MCF 10A (cell line): ENCODE measurements around the gene TSPAN15. TPM values are rescaled to one million over a fixed set of nuclear protein-coding genes. Genes with fewer than 3 reads are reported as not detected.

Experiments used
- BruUV-seq: library from RNA; stranded (reverse); fragments of 400-500 nt; replicated peaks from 2 replicates; lab custom pipeline; 2021; lab: Mats Ljungman, UMichigan
- CTCF ChIA-PET: fragments of 300-600 bp; sonication (Branson Sonifier 250); formaldehyde crosslinking; extraction: SDS; loops from one replicate; lab custom pipeline; 2021; ENCODE audit warnings: antibody characterized with exemption, inconsistent platforms; lab: Yijun Ruan, JAX
- POLR2A ChIA-PET: fragments of 300-600, 350-650 bp; sonication (Branson Sonifier 250); formaldehyde crosslinking; extraction: SDS; loops from one replicate; lab custom pipeline; 2020; ENCODE audit warnings: antibody characterized with exemption, inconsistent platforms; lab: Yijun Ruan, JAX
- DNase-seq: peaks from one replicate; pipeline ENCODE4 v3.0.0-alpha.2; 2018; ENCODE audit not compliant: unreplicated experiment
- H3K27ac Mint-ChIP-seq: one replicate; pipeline ENCODE4 v1.8.0; 2022; ENCODE audit warnings: mild to moderate bottlenecking, low read depth, mixed read lengths; ENCODE audit not compliant: unreplicated experiment
- H3K27me3 Mint-ChIP-seq: one replicate; pipeline ENCODE4 v1.8.0; 2022; ENCODE audit warnings: mixed read lengths; ENCODE audit not compliant: insufficient read depth, unreplicated experiment
- H3K36me3 Mint-ChIP-seq: one replicate; pipeline ENCODE4 v1.8.0; 2022; ENCODE audit warnings: mild to moderate bottlenecking, moderate library complexity, mixed read lengths; ENCODE audit not compliant: insufficient read depth, unreplicated experiment
- H3K4me1 Mint-ChIP-seq: one replicate; pipeline ENCODE4 v1.8.0; 2022; ENCODE audit warnings: mixed read lengths; ENCODE audit not compliant: insufficient read depth, unreplicated experiment
- H3K4me3 Mint-ChIP-seq: one replicate; pipeline ENCODE4 v1.8.0; 2022; ENCODE audit warnings: mild to moderate bottlenecking, moderate library complexity, mixed read lengths; ENCODE audit not compliant: unreplicated experiment
- H3K9me3 Mint-ChIP-seq: one replicate; pipeline ENCODE4 v1.8.0; 2022; ENCODE audit warnings: mixed read lengths; ENCODE audit not compliant: unreplicated experiment
- CTCF ChIP-seq: fragments of 200-600 bp; IDR thresholded peaks from one replicate; pipeline ENCODE4 v1.8.0; 2022; ENCODE audit warnings: antibody characterized with exemption, mild to moderate bottlenecking; ENCODE audit not compliant: unreplicated experiment
- intact Hi-C: fragments of 100-400 bp; cut with micrococcal nuclease; formaldehyde crosslinking; loops from 2 replicates; pipeline ENCODE4 v1.14.1; 2022
- total RNA-seq: library from RNA; stranded (reverse); gene quantifications from 2 replicates; pipeline ENCODE4 v1.2.3, GENCODE V29; 2022

The TSPAN15 gene
- total RNA-seq, 1 experiment from 2014 or later, result 0.54 TPM

DNA sequence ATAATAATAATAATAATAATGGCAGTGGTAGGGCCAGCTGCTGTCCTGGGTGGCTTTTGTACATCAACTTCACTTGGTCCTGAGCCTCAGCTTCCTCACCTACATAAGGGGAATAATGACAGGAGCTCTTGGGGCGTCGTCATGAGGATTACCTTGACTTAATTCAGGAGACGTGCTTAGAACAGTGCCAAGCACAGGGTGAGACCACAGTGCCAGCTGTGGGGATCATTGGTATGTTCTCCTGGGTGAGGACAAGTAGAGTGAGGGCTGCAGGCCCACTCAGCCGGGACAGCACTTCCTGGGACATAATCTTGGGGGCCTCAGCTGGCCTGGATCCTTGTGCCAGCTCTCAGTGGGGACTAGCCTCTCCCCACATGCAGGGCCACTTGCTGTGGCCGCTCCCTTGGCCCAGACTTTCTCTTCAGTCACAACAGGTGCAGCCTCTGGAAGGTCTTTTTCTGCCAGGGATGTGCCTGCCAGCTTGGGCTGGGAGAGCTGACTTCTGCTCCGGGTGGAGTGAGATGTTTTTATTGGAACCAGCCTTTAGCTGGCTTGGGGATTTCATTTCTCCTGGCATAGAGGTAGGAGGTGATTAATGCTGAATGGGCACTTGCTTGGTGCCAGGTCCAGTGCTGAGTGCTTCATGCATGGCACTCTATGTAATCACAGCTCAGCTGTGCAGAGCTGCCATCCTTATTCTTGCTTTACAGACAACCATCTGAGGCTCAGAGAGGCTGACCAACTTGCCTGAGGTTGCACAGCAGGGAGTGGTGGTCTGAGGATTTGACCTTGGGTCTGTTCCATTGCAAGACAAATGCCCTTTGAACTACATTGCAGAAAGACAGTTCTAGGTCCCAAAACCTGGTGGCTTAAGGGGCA lies 45.3 kb downstream of the TSPAN15 start:
- no peak for TF ChIP-seq CTCF
- Mint-ChIP-seq H3K27ac (no peak overlapping the region), H3K4me1 (peaks cover 8% of the 10 kb centered on the region), H3K27me3 (no peaks in the 10 kb centered on the region), H3K9me3 (no peaks in the 10 kb centered on the region), H3K36me3 (no peaks in the 10 kb centered on the region), H3K4me3 (no peak overlapping the region)
- ChIA-PET CTCF (interaction anchor here (0.6 to 0.8 kb wide), 2 partner anchors 69 to 144 kb away, joined by 3 read pairs; no protein-coding TSS in a partner anchor), POLR2A (interaction anchor here (0.5 to 1.2 kb wide), 4 partner anchors 9 to 144 kb away, joined by 3 to 5 read pairs (median 4); no protein-coding TSS in a partner anchor)
- BruUV-seq, result no TSS peak
- intact Hi-C loops, result no loop called here
- no peak for DNase-seq

GRCh38 chr10:69497231-69497561 lies 45.9 kb downstream of the TSPAN15 start:
- no peak for TF ChIP-seq CTCF
- no peaks in the 10 kb centered on the region for H3K9me3 Mint-ChIP-seq
- ChIA-PET POLR2A (interaction anchor here (0.5 to 1.2 kb wide), 3 partner anchors 10 to 69 kb away, joined by 3 to 5 read pairs (median 5); no protein-coding TSS in a partner anchor), CTCF (interaction anchor here (0.6 to 0.8 kb wide), 2 partner anchors 69 to 393 kb away, joined by 3 to 6 read pairs; no protein-coding TSS in a partner anchor)
- no TSS peak for BruUV-seq
- peak overlapping the region; percentile 32 for H3K27ac Mint-ChIP-seq
- DNase-seq, result no peak
- H3K36me3 Mint-ChIP-seq, result no peaks in the 10 kb centered on the region
- H3K4me3 Mint-ChIP-seq, result no peak overlapping the region
- peaks cover 8% of the 10 kb centered on the region for H3K4me1 Mint-ChIP-seq
- intact Hi-C loops, result no loop called here
- H3K27me3 Mint-ChIP-seq, result no peaks in the 10 kb centered on the region

DNA sequence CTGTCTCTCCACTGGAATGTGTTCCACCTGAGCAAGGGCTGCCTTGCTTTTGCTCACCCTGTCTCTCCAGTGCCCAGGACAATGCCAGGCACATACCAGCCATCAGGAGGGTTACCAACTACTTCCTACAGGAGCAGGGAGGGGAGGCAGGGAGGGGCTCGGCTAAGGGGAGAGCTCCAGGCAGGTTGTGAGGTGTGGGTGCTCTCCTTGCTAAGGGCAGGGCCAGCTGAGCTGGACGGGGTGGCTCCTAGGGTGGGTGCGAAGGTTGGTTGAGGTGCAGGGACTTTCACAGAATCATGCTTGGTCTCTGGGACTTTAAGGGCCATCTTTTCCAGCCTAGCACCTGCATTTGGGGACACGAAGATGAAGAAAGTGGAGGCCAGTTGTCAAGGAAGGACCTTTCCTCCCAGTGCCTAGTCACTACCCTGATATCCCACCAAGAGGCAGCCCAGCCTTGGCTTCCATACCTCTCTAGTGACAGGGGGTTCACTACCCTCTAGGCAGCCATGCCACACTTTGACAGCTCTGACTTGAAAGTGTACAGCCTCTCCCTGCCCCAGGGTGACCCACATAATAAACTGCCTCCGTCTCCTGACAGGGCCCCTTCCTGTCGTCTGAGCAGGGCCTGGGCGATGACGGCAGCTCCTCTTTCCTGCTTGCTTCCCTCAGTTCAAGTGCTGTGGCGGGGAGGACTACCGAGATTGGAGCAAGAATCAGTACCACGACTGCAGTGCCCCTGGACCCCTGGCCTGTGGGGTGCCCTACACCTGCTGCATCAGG lies 46.5 kb downstream of the TSPAN15 start:
- intact Hi-C loops, result no loop called here
- BruUV-seq, result no TSS peak
- ChIA-PET POLR2A (interaction anchor here (0.7 kb wide), 1 partner anchor 69 kb away, joined by 3 read pairs; no protein-coding TSS in a partner anchor), CTCF (interaction anchor here (0.5 to 0.9 kb wide), 4 partner anchors 9 to 618 kb away, joined by 3 to 6 read pairs (median 4); no protein-coding TSS in a partner anchor)
- TF ChIP-seq CTCF, result no peak
- H3K4me3 Mint-ChIP-seq, result no peak overlapping the region
- H3K27ac Mint-ChIP-seq, result peak overlapping the region; percentile 32
- H3K27me3 Mint-ChIP-seq, result no peaks in the 10 kb centered on the region
- DNase-seq, result no peak
- no peaks in the 10 kb centered on the region for H3K36me3 Mint-ChIP-seq
- H3K9me3 Mint-ChIP-seq, result no peaks in the 10 kb centered on the region
- H3K4me1 Mint-ChIP-seq, result peaks cover 8% of the 10 kb centered on the region
